Mesodermal cell (in vitro differentiated cells): ENCODE results near the gene GPATCH11.

ENCODE experiments used
- H3K27ac ChIP-seq: 2 replicates; pipeline ENCODE4 v1.7.0; 2013; ENCODE audit warnings: mild to moderate bottlenecking, low read depth, low read length, moderate library complexity; ENCODE audit not compliant: severe bottlenecking
- H3K36me3 ChIP-seq: 2 replicates; pipeline ENCODE4 v1.7.1; 2013; ENCODE audit warnings: mild to moderate bottlenecking, low read length, moderate library complexity; ENCODE audit not compliant: control insufficient read depth, insufficient read depth
- H3K4me1 ChIP-seq: one replicate; pipeline ENCODE4 v1.7.1; 2013; ENCODE audit warnings: mild to moderate bottlenecking, low read length; ENCODE audit not compliant: insufficient read depth, control insufficient read depth, poor library complexity, severe bottlenecking
- H3K4me3 ChIP-seq: 2 replicates; pipeline ENCODE4 v1.7.0; 2013; ENCODE audit warnings: low read length, control low read depth, mild to moderate bottlenecking; ENCODE audit not compliant: insufficient read depth, poor library complexity, severe bottlenecking; ENCODE audit errors: extremely low read depth
- H3K9me3 ChIP-seq: 2 replicates; pipeline ENCODE4 v1.7.1; 2013; ENCODE audit warnings: mild to moderate bottlenecking, low read length, moderate library complexity; ENCODE audit not compliant: control insufficient read depth
- WGBS, 2 experiments: methylation state at CpG; one replicate each; pipeline ENCODE4 v1.1.5; 2013; ENCODE audit warnings: missing lambda C conversion rate in 2 of 2; ENCODE audit not compliant: insufficient coverage in 2 of 2; 5-methylcytosine and 5-hydroxymethylcytosine counted together

Gene GPATCH11

DNA sequence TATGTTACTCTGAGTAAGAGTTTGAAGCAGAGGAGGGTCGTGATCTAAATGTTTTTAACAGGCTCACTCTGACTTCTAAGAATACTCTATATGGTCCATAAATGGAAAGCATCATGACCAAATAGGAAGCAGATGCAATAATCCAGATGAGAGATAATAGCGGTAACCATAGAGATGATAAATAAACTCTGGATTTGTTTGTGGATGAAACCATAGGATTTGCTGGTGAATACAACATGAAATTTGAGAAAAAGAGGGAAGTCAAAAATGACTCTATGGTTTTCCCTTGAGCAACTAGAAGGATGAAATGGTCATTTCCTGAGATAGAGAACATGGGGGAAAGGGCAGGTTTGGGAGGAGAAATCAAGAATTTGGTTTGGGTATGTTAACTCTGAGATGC lies 4.1 kb upstream of the GPATCH11 start:
- H3K4me1 ChIP-seq = no peaks in the 10 kb centered on the region
- H3K36me3 ChIP-seq = peaks cover 33% of the 10 kb centered on the region
- WGBS, 2 experiments = 100% methylated on average over 1 of the region's 2 CpGs
- H3K9me3 ChIP-seq = no peaks in the 10 kb centered on the region
- no peak overlapping the region for H3K27ac ChIP-seq
- H3K4me3 ChIP-seq = no peak overlapping the region

DNA sequence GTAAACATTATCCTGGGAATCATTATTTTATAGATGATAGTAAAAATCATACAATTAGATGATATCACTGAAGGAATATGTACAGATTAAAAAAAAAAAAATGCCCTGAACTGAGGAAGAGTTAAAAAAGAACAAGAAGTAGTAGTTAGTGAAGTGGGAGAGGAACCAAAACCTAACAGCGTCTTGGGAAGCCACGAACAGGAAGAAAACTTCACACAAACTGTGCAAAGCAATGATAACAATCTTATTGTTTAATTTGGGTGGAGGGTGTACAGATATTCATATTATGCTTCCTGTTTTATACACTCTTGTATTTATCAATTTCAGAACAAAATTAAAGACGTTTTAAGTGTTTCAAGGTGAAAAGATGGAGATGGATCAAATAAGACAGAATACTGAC lies 3.6 kb upstream of the GPATCH11 start:
- Histone ChIP-seq H3K9me3 (no peaks in the 10 kb centered on the region), H3K27ac (no peak overlapping the region), H3K4me3 (no peak overlapping the region), H3K36me3 (peaks cover 30% of the 10 kb centered on the region), H3K4me1 (no peaks in the 10 kb centered on the region)
- no CpG with 5 or more reads among the region's 3 CpGs for WGBS, 2 experiments

DNA sequence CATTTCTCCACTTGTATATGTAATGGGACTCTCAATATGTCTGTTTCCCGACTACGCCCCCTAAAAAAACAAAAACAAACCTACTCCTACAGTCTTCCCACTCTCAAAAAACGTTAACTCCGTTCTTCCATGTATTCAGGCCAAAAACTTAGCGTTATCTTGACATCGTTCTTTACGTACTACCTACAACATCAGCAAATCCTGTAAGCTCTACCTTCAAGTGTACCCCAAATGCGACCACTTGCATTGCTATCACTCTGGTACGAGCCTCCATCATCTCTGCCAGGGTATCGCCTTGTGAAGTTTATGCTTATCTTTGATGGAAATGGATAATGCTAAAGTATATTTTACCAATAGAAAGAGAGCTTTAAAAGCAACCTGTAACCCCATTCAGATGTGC lies 479 bp downstream of the GPATCH11 start:
- 7% methylated on average over 5 to 8 of the region's 10 CpGs for WGBS, 2 experiments
- Histone ChIP-seq H3K4me3 (peak overlapping the region; percentile 88), H3K4me1 (no peaks in the 10 kb centered on the region), H3K9me3 (no peaks in the 10 kb centered on the region), H3K27ac (no peak overlapping the region), H3K36me3 (peaks cover 22% of the 10 kb centered on the region)

DNA sequence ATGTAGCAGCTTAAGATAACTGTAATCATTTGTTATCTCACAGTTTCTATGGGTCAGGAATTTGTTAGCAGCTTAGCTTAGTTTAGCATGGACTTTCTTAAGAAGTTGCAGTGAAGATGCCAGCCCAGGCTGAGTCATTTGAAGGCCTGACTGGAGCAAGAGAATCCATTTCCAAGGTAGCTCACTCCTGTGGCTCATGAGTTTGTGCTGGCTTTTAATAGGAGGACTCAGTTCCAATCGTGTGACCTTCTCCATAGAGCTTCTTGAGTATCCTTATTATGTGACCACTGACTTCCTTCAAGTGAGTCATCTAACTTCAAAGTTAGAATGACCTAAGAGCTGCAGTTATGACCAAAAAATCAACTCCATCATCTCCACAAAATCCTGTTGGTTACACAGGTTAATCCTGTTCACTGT lies 1.4 kb downstream of the GPATCH11 start:
- WGBS, 2 experiments = 80 to 100% methylated on average over 1 of the region's 1 CpG
- Histone ChIP-seq H3K4me1 (no peaks in the 10 kb centered on the region), H3K36me3 (peaks cover 28% of the 10 kb centered on the region), H3K4me3 (no peak overlapping the region), H3K27ac (no peak overlapping the region), H3K9me3 (no peaks in the 10 kb centered on the region)

DNA sequence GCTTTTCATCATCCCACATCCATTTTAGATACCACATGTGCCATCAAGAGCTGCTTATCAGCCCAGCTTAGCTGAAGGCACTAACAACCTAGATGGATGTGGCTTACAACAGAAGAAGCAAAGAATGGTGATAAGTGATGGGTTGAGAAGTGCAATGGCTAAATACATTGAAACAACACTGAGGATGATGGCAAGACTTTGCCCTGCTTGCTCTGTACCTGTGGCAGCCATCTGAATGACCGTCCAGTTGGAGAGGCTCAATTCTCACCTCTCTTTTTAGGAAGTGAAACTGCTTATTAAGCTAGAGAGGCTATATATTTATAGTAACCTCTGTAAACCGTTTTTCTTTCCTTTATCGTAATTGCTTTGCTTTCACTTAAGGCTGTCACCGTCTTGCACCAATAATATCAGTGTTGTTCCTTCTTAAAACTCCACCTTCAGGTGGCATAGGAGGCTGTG lies 5.7 kb downstream of the GPATCH11 start:
- no peak overlapping the region for H3K27ac ChIP-seq
- no peaks in the 10 kb centered on the region for H3K9me3 ChIP-seq
- H3K36me3 ChIP-seq = peaks cover 50% of the 10 kb centered on the region
- no peaks in the 10 kb centered on the region for H3K4me1 ChIP-seq
- no peak overlapping the region for H3K4me3 ChIP-seq
- WGBS, 2 experiments = 83 to 90% methylated on average over 2 to 3 of the region's 4 CpGs

DNA sequence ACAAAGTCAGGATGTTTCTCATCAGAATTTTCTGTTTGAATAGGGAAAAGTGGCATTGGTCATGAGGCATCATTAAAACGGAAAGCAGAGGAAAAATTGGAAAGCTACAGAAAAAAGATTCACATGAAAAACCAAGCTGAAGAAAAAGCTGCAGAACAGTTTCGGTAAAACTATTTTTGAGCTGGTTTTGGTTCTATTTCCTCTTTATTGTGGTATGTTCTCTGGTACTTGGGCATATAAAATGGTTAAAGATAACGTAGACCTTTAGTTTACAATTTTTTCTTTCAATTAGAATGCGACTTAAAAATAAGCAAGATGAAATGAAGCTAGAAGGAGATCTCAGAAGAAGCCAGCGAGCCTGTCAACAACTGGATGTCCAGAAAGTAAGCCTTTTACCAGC lies 7.6 kb downstream of the GPATCH11 start:
- Histone ChIP-seq H3K36me3 (peaks cover 63% of the 10 kb centered on the region), H3K27ac (no peak overlapping the region), H3K4me1 (no peaks in the 10 kb centered on the region), H3K4me3 (no peak overlapping the region), H3K9me3 (no peaks in the 10 kb centered on the region)
- WGBS, 2 experiments = 93 to 100% methylated on average over 2 to 3 of the region's 5 CpGs

DNA sequence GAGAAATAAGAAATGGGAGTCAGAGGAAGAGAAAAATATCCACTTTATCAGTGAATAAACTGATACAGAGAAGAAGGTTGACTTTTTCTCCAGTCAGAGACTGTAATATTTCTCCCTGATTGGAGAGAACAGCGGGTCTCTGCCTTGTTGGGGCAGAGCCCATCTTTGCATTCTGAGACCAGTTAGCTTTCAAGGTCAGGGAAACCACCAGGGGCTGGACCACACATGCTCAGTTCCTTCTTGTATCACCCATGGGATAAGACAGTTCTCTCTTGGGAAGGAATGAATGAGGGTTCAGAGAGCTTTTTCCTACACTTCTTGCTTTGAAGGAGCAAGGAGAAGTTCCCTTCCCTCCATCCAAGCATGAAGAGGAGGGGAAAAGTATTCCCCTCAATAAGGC lies 12.2 kb downstream of the GPATCH11 start:
- 100% methylated on average over 1 of the region's 1 CpG for WGBS, 2 experiments
- Histone ChIP-seq H3K4me1 (no peaks in the 10 kb centered on the region), H3K36me3 (peaks cover 52% of the 10 kb centered on the region)

DNA sequence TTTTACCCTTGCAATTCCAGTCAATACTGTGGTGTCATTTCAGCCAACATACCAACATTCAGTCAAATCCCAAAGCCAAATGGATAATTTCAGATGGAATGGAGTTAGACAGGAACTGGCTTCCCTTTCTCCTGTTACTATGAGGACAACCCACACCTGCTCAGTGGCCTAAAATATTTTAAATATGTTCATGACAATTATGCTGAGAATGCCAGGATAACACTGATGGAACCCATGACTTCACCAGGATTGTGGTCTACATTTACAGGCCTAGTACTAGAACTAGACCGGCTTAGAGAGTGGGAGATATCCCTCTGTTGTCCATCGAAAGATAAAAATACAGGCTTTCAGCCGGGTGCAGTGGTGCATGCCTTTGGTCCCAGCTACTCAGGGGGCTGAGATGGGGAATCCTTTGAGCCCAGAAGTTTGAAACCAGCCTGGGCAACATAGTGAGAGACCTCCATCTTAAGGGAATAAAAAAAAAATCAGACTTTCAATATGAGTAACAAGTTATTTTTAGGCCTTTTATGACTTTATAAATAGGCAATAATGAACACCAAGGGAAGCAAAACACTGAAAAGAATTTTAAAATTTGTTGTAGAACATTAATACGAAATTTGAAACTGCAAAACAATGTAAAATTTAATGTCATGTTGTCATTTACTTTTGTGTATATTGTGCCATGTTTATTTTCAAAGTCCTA lies 14.2 kb downstream of the GPATCH11 start:
- Histone ChIP-seq H3K27ac (no peak overlapping the region), H3K36me3 (peaks cover 40% of the 10 kb centered on the region), H3K4me1 (no peaks in the 10 kb centered on the region), H3K4me3 (no peak overlapping the region), H3K9me3 (no peaks in the 10 kb centered on the region)
- 88 to 90% methylated on average over 3 of the region's 4 CpGs for WGBS, 2 experiments

More for the DNA sequence above, 12.2 kb downstream of the GPATCH11 start:
- Histone ChIP-seq H3K27ac (no peak overlapping the region), H3K9me3 (no peaks in the 10 kb centered on the region), H3K4me3 (no peak overlapping the region)

DNA sequence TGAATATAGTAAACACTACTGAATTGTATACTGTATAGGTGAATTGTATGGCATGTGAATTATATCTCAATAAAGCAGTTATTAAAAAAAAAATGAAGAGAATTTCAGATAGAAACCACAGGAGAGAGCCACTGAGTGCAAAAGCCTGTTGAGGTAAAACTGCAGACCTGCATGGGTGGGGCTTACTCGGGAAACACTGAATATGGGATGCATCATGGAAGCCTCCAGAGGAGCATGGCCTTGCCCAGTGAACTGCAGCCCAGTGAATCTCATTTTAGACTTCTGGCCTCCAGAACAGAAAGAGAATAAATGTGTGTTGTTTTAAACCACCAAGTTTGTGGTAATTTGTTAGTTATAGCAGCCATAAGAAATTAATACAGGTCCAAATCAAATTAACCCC lies 15.7 kb downstream of the GPATCH11 start:
- peaks cover 3% of the 10 kb centered on the region for H3K4me1 ChIP-seq
- H3K4me3 ChIP-seq = no peak overlapping the region
- H3K9me3 ChIP-seq = no peaks in the 10 kb centered on the region
- 79 to 88% methylated on average over 1 of the region's 1 CpG for WGBS, 2 experiments
- peaks cover 26% of the 10 kb centered on the region for H3K36me3 ChIP-seq
- H3K27ac ChIP-seq = no peak overlapping the region

DNA sequence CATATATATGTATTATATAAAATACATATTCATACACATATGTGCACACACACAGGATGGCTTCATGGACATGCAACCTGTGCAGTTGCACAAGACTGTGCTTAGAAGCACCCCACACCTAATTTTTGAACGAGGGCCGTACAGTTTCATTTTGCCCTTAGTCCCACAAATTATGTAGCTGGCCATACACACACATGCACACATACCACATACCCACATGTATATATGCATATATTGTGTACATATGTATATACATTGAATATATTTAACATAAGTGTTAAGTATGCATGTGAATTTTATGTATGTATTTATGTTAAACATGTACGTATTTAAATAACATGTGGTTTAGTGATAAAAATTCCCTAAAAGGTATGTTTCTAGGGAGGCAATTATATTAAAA lies 18.3 kb downstream of the GPATCH11 start:
- 88 to 100% methylated on average over 1 of the region's 3 CpGs for WGBS, 2 experiments

DNA sequence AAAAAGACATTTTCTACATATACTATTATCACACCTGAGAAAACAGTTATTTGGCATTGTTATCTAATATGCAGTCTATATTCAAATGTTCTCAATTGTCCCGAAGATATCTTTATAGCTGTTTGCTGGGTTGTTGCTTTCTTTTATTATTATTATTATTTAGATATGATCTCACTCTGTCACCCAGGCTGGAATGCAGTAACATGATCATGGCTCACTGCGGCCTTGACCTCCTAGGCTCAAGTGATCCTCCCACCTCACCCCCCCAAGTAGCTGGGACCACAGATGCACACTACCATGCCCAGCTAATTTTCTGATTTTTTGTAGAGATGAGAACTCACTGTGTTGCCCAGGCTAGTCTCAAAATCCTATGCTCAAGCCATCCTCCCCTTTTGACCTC lies 19.9 kb downstream of the GPATCH11 start:
- Histone ChIP-seq H3K36me3 (peaks cover 35% of the 10 kb centered on the region), H3K27ac (no peak overlapping the region), H3K4me3 (no peak overlapping the region), H3K9me3 (no peaks in the 10 kb centered on the region), H3K4me1 (peaks cover 3% of the 10 kb centered on the region)
- 100% methylated on average over 1 of the region's 2 CpGs; no CpG with 5 or more reads in 1 of the 2 experiments for WGBS, 2 experiments

More for the DNA sequence above, 18.3 kb downstream of the GPATCH11 start:
- Histone ChIP-seq H3K4me1 (peaks cover 3% of the 10 kb centered on the region), H3K4me3 (no peak overlapping the region), H3K36me3 (peaks cover 29% of the 10 kb centered on the region), H3K27ac (no peak overlapping the region), H3K9me3 (no peaks in the 10 kb centered on the region)
